Osteoblast (primary cell): ENCODE results near the gene RFTN1. TPM values are rescaled to one million over a fixed set of nuclear protein-coding genes. Genes with fewer than 3 reads are reported as not detected.

Source experiments
- DNase-seq: peaks from one replicate; pipeline ENCODE4 v3.0.0; 2011; ENCODE audit warnings: low spot score, mixed read lengths; ENCODE audit not compliant: insufficient read length; ENCODE audit errors: missing footprints
- H2AFZ ChIP-seq: 2 replicates; pipeline ENCODE4 v1.6.0; 2011; ENCODE audit warnings: mild to moderate bottlenecking, low read length
- H3K27ac ChIP-seq: 2 replicates; pipeline ENCODE4 v1.5.1; 2011; ENCODE audit warnings: mild to moderate bottlenecking, low read depth, low read length, moderate library complexity
- H3K27me3 ChIP-seq: 2 replicates; pipeline ENCODE4 v1.6.0; 2012; ENCODE audit warnings: mild to moderate bottlenecking, control low read depth, inconsistent platforms, low read length, moderate library complexity; ENCODE audit not compliant: insufficient read depth
- H3K36me3 ChIP-seq: 2 replicates; pipeline ENCODE4 v1.5.1; 2011; ENCODE audit warnings: mild to moderate bottlenecking, low read length, control low read depth, moderate library complexity; ENCODE audit not compliant: insufficient read depth
- H3K4me1 ChIP-seq: 2 replicates; pipeline ENCODE4 v1.5.1; 2011; ENCODE audit warnings: mild to moderate bottlenecking, low read length, control low read depth, moderate library complexity; ENCODE audit not compliant: insufficient read depth
- H3K4me2 ChIP-seq: 2 replicates; pipeline ENCODE4 v1.6.0; 2011; ENCODE audit warnings: mild to moderate bottlenecking, low read length; ENCODE audit not compliant: insufficient read depth
- H3K4me3 ChIP-seq: fragments of 200-600 bp; sonication (generic); 3 replicates; pipeline ENCODE4 v1.5.1; 2012; ENCODE audit warnings: mild to moderate bottlenecking, low read length, inconsistent platforms; ENCODE audit not compliant: insufficient read depth
- H3K79me2 ChIP-seq: 2 replicates; pipeline ENCODE4 v1.6.0; 2012; ENCODE audit warnings: mild to moderate bottlenecking, low read length, control low read depth, inconsistent platforms; ENCODE audit not compliant: insufficient read depth
- H3K9me3 ChIP-seq: 2 replicates; pipeline ENCODE4 v1.5.1; 2011; ENCODE audit warnings: low read depth, low read length, control low read depth
- H4K20me1 ChIP-seq: 2 replicates; pipeline ENCODE4 v1.6.0; 2012; ENCODE audit warnings: mild to moderate bottlenecking, low read length, control low read depth; ENCODE audit not compliant: insufficient read depth
- CTCF ChIP-seq: IDR thresholded peaks from 2 replicates; pipeline ENCODE4 v1.5.1; 2011; ENCODE audit warnings: mild to moderate bottlenecking, low read depth, low read length, moderate library complexity; ENCODE audit errors: extremely low read depth
- total RNA-seq: library from RNA; depleted of rRNA; stranded (reverse); fragments of >200 nt; gene quantifications from 2 replicates; pipeline ENCODE4 v1.2.3, GENCODE V29; 2012

RFTN1 gene
- total RNA-seq, 1 donor: 99.2 TPM

GRCh38 chr3:16514021-16514700 is 662 bp upstream of the RFTN1 start:
- H4K20me1 ChIP-seq: peaks cover 7% of the 10 kb centered on the region
- H3K9me3 ChIP-seq: no peaks in the 10 kb centered on the region
- H3K27ac ChIP-seq: peak overlapping the region; percentile 42
- DNase-seq: no peak
- H3K36me3 ChIP-seq: no peaks in the 10 kb centered on the region
- peaks cover 36% of the 10 kb centered on the region for H3K4me1 ChIP-seq
- peak overlapping the region; percentile 83 for H3K4me3 ChIP-seq
- no peaks in the 10 kb centered on the region for H3K27me3 ChIP-seq
- peak overlapping the region; percentile 84 for H3K4me2 ChIP-seq
- H2AFZ ChIP-seq: peak overlapping the region; percentile 86
- peaks cover 32% of the 10 kb centered on the region for H3K79me2 ChIP-seq
- no peak for TF ChIP-seq CTCF

- TF ChIP-seq CTCF: no peak
- H2AFZ ChIP-seq: peak overlapping the region; percentile 64
- H4K20me1 ChIP-seq: peaks cover 20% of the 10 kb centered on the region
- H3K79me2 ChIP-seq: peaks cover 48% of the 10 kb centered on the region
- DNase-seq: peak; percentile 96
- peaks cover 42% of the 10 kb centered on the region for H3K4me1 ChIP-seq
- H3K27me3 ChIP-seq: no peaks in the 10 kb centered on the region
- H3K36me3 ChIP-seq: no peaks in the 10 kb centered on the region
- no peaks in the 10 kb centered on the region for H3K9me3 ChIP-seq
- H3K4me3 ChIP-seq: peak overlapping the region; percentile 83
- H3K27ac ChIP-seq: peak overlapping the region; percentile 94
- peak overlapping the region; percentile 84 for H3K4me2 ChIP-seq
Measured at GRCh38 chr3:16512435-16513140, 911 bp downstream of the RFTN1 start.

- peak overlapping the region; percentile 77 for H2AFZ ChIP-seq
- no peaks in the 10 kb centered on the region for H3K27me3 ChIP-seq
- H3K9me3 ChIP-seq: no peaks in the 10 kb centered on the region
- peaks cover 39% of the 10 kb centered on the region for H3K4me1 ChIP-seq
- H3K4me3 ChIP-seq: peak overlapping the region; percentile 83
- TF ChIP-seq CTCF: no peak
- DNase-seq: peak; percentile 98
- peaks cover 55% of the 10 kb centered on the region for H3K79me2 ChIP-seq
- H3K4me2 ChIP-seq: peak overlapping the region; percentile 84
- peaks cover 25% of the 10 kb centered on the region for H4K20me1 ChIP-seq
- no peaks in the 10 kb centered on the region for H3K36me3 ChIP-seq
- peak overlapping the region; percentile 94 for H3K27ac ChIP-seq
Measured at GRCh38 chr3:16511681-16512434, 1.6 kb downstream of the RFTN1 start.
